Activated CD4-positive, alpha-beta T cell treated with anti-CD3 and anti-CD28 coated beads, Interleukin-2, amount 50 U/mL, for 4 hours (primary cell): ENCODE data around the gene NUDT4B.
"Not testable (repeated sequence)": the region's sequence is repeated elsewhere in the genome, so short reads cannot be mapped to it uniquely, and the experiment has no call there.

Source experiments
- DNase-seq, 2 experiments: peaks; one replicate each; pipeline ENCODE4 v3.0.0-alpha.2; 2020

NUDT4B gene

GRCh38 chr1:148738667-148739066 lies 9.9 kb upstream of the NUDT4B start:
- not testable (repeated sequence) for DNase-seq

GRCh38 chr1:148743200-148743599 lies 5.4 kb upstream of the NUDT4B start:
- DNase-seq = not testable (repeated sequence)

- DNase-seq = not testable (repeated sequence)
Measured at GRCh38 chr1:148743726-148744720, 4.6 kb upstream of the NUDT4B start.

- not testable (repeated sequence) for DNase-seq
Measured at GRCh38 chr1:148749335-148749681, 734 bp downstream of the NUDT4B start.

- not testable (repeated sequence) for DNase-seq
Measured at GRCh38 chr1:148756231-148756630, 7.7 kb downstream of the NUDT4B start.

GRCh38 chr1:148757446-148757845 lies 8.9 kb downstream of the NUDT4B start:
- not testable (repeated sequence) for DNase-seq

- not testable (repeated sequence) for DNase-seq
Measured at GRCh38 chr1:148758412-148758811, 9.8 kb downstream of the NUDT4B start.

GRCh38 chr1:148758925-148759324 lies 10.4 kb downstream of the NUDT4B start:
- DNase-seq = not testable (repeated sequence)

- not testable (repeated sequence) for DNase-seq
Measured at GRCh38 chr1:148759749-148760148, 11.2 kb downstream of the NUDT4B start.

GRCh38 chr1:148760206-148760605 lies 11.6 kb downstream of the NUDT4B start:
- DNase-seq = not testable (repeated sequence)

- not testable (repeated sequence) for DNase-seq
Measured at GRCh38 chr1:148761360-148761759, 12.8 kb downstream of the NUDT4B start.

GRCh38 chr1:148765238-148766019 lies 16.9 kb downstream of the NUDT4B start:
- not testable (repeated sequence) for DNase-seq

- not testable (repeated sequence) for DNase-seq
Measured at GRCh38 chr1:148768541-148768940, 20.0 kb downstream of the NUDT4B start.

GRCh38 chr1:148769495-148769894 lies 20.9 kb downstream of the NUDT4B start:
- not testable (repeated sequence) for DNase-seq

- DNase-seq = not testable (repeated sequence)
Measured at GRCh38 chr1:148773690-148774089, 25.1 kb downstream of the NUDT4B start.

- DNase-seq = not testable (repeated sequence)
Measured at GRCh38 chr1:148774102-148774501, 25.5 kb downstream of the NUDT4B start.

- not testable (repeated sequence) for DNase-seq
Measured at GRCh38 chr1:148775263-148775662, 26.7 kb downstream of the NUDT4B start.

- not testable (repeated sequence) for DNase-seq
Measured at GRCh38 chr1:148777649-148778048, 29.1 kb downstream of the NUDT4B start.

- DNase-seq = not testable (repeated sequence)
Measured at GRCh38 chr1:148780404-148780803, 31.8 kb downstream of the NUDT4B start.

- DNase-seq = not testable (repeated sequence)
Measured at GRCh38 chr1:148791543-148792099, 43.0 kb downstream of the NUDT4B start.

- not testable (repeated sequence) for DNase-seq
Measured at GRCh38 chr1:148793762-148794332, 45.3 kb downstream of the NUDT4B start.
